HCT116 (cell line): ENCODE results near the gene PLK2. TPM values are rescaled to one million over a fixed set of nuclear protein-coding genes. Genes with fewer than 3 reads are reported as not detected.

ENCODE experiments used
- ATAC-seq: fragments of 200-7000 bp; cut with Tn5 transposase; 2 replicates; pipeline ENCODE4 v1.9.1; 2020; ENCODE audit warnings: mild to moderate bottlenecking, moderate library complexity
- BruUV-seq: library from RNA; stranded (reverse); fragments of 400-500 nt; replicated peaks from 2 replicates; lab custom pipeline; 2021; lab: Mats Ljungman, UMichigan
- CTCF ChIA-PET: fragments of 300-600 bp; sonication (Branson Sonifier 250); formaldehyde crosslinking; loops from one replicate; lab custom pipeline; 2021; ENCODE audit warnings: antibody characterized with exemption; lab: Charles Lee
- POLR2A ChIA-PET: fragments of 300-600, 350-600 bp; sonication (Branson Sonifier 250); formaldehyde crosslinking; loops from one replicate; lab custom pipeline; 2021; ENCODE audit warnings: antibody characterized with exemption; lab: Charles Lee
- RAD21 ChIA-PET, 2 experiments: fragments of 300-600 bp; sonication (Branson Sonifier 250); formaldehyde crosslinking; loops; one replicate each; lab custom pipeline; 2023; ENCODE audit warnings: low total read pairs in 2 of 2; ENCODE audit not compliant: uncharacterized antibody in 2 of 2, unreplicated experiment in 2 of 2, low non-redundant PET in 1 of 2; lab: Charles Lee
- DNase-seq: peaks from one replicate; pipeline ENCODE4 v3.0.0-alpha.2; 2010; ENCODE audit warnings: low read depth, low spot score
- H2AFZ ChIP-seq: fragments of 200-600 bp; shearing (Covaris generic), sonication (generic); 2 replicates; pipeline ENCODE4 v1.6.1; 2017; ENCODE audit warnings: low read depth, mixed run types, mixed read lengths, antibody characterized with exemption, low read length; ENCODE audit not compliant: poor library complexity, severe bottlenecking
- H3K27ac ChIP-seq: 2 replicates; pipeline ENCODE4 v1.5.1; 2012; ENCODE audit warnings: low read depth, low read length
- H3K27me3 ChIP-seq: fragments of 200-600 bp; sonication (generic); 2 replicates; pipeline ENCODE4 v1.6.1; 2016; ENCODE audit warnings: mixed run types, low read length, mixed read lengths; ENCODE audit not compliant: insufficient read depth
- H3K36me3 ChIP-seq, 2 experiments: fragments of 200-500 bp in 1 of 2; fragments of 200-600 bp in 1 of 2; sonication (Bioruptor generic) in 1 of 2; sonication (generic) in 1 of 2; 2 replicates each; pipeline versions ENCODE4 v1.5.1 to v1.6.1; 2014 to 2016; ENCODE audit warnings: low read length in 2 of 2, inconsistent platforms in 1 of 2, mixed read lengths in 1 of 2, mixed run types in 1 of 2; ENCODE audit not compliant: insufficient read depth in 2 of 2, control insufficient read depth in 1 of 2
- H3K4me1 ChIP-seq, 2 experiments: fragments of 200-600 bp in 1 of 2; sonication (generic) in 1 of 2; 2 replicates each; pipeline versions ENCODE4 v1.5.1 to v1.6.1; 2012 to 2017; ENCODE audit warnings: low read length in 2 of 2, inconsistent platforms in 1 of 2, mild to moderate bottlenecking in 1 of 2, mixed read lengths in 1 of 2, mixed run types in 1 of 2, moderate library complexity in 1 of 2; ENCODE audit not compliant: insufficient read depth in 2 of 2, control insufficient read depth in 1 of 2
- H3K4me2 ChIP-seq: fragments of 200-600 bp; sonication (generic); 2 replicates; pipeline ENCODE4 v1.6.1; 2017; ENCODE audit warnings: mixed run types, low read length, mixed read lengths
- H3K4me3 ChIP-seq, 2 experiments: fragments of 200-600 bp in 1 of 2; sonication (generic) in 1 of 2; replicated peaks in 1 of 2; 2 replicates each; pipeline ENCODE4 v1.5.1; 2011 to 2016; ENCODE audit warnings: low read length in 2 of 2, control low read depth in 1 of 2, low read depth in 1 of 2, mild to moderate bottlenecking in 1 of 2, mixed read lengths in 1 of 2, mixed run types in 1 of 2
- H3K79me2 ChIP-seq: fragments of 200-600 bp; sonication (generic); 2 replicates; pipeline ENCODE4 v1.6.1; 2017; ENCODE audit warnings: mild to moderate bottlenecking, mixed run types, low read length, moderate library complexity, mixed read lengths; ENCODE audit not compliant: insufficient read depth
- H3K9ac ChIP-seq: fragments of 200-600 bp; sonication (generic); 2 replicates; pipeline ENCODE4 v1.6.1; 2016; ENCODE audit warnings: low read length, mixed read lengths
- H3K9me2 ChIP-seq: fragments of 200-600 bp; sonication (generic), shearing (Covaris generic); 2 replicates; pipeline ENCODE4 v1.6.1; 2017; ENCODE audit warnings: mixed run types, mild to moderate bottlenecking, moderate library complexity; ENCODE audit not compliant: insufficient read depth
- H3K9me3 ChIP-seq, 2 experiments: fragments of 200-500 bp in 1 of 2; fragments of 200-600 bp in 1 of 2; sonication (Bioruptor generic) in 1 of 2; sonication (generic) in 1 of 2; 2 replicates each; pipeline ENCODE4 v1.6.1; 2014 to 2017; ENCODE audit warnings: low read length in 2 of 2, mixed read lengths in 2 of 2, inconsistent platforms in 1 of 2, low read depth in 1 of 2, mild to moderate bottlenecking in 1 of 2, mixed run types in 1 of 2, moderate library complexity in 1 of 2; ENCODE audit not compliant: control insufficient read depth in 1 of 2, insufficient read depth in 1 of 2
- H4K20me1 ChIP-seq: fragments of 200-600 bp; sonication (generic), shearing (Covaris generic); 2 replicates; pipeline ENCODE4 v1.6.1; 2017; ENCODE audit warnings: mixed run types, mild to moderate bottlenecking, moderate library complexity; ENCODE audit not compliant: insufficient read depth
- EZH2phosphoT487 ChIP-seq: fragments of 200-600 bp; IDR thresholded peaks from 2 replicates; pipeline ENCODE4 v1.6.1; 2018; ENCODE audit warnings: antibody characterized with exemption, borderline replicate concordance
- RAD21 ChIP-seq: IDR thresholded peaks from 2 replicates; pipeline ENCODE4 v1.6.1; 2012; ENCODE audit warnings: low read depth, mild to moderate bottlenecking
- SRF ChIP-seq: IDR thresholded peaks from 2 replicates; pipeline ENCODE4 v1.6.1; 2012; ENCODE audit warnings: low read depth
- intact Hi-C: fragments of 100-400 bp; cut with micrococcal nuclease; formaldehyde crosslinking; loops from 2 replicates; pipeline ENCODE4 v1.10.0; 2022
- total RNA-seq: library from RNA; stranded (reverse); gene quantifications from one replicate; pipeline ENCODE4 v1.2.1, GENCODE V29; 2021; ENCODE audit not compliant: unreplicated experiment
- TF ChIP-seq, protein P1 (sequence below), 3 experiments: fragments of 200-600 bp in 1 of 3; sonication (generic) in 1 of 3; IDR thresholded peaks in 2 of 3; conservative IDR thresholded peaks in 1 of 3; 2 replicates each; pipeline ENCODE4 v1.5.1; 2012 to 2017; ENCODE audit warnings: low read depth in 2 of 3, low read length in 2 of 3, antibody characterized with exemption in 1 of 3, borderline replicate concordance in 1 of 3, control low read depth in 1 of 3, mild to moderate bottlenecking in 1 of 3, mixed read lengths in 1 of 3, mixed run types in 1 of 3, moderate library complexity in 1 of 3; ENCODE audit not compliant: insufficient read depth in 1 of 3

The PLK2 gene
- total RNA-seq, 1 experiment from 2014 or later = 54.6 TPM

- peak overlapping the region; percentile 75 for H2AFZ ChIP-seq
- peaks cover 5 to 9% of the 10 kb centered on the region in 2 experiments; a peak in 3 of 4 replicates for H3K36me3 ChIP-seq
- no peaks in the 10 kb centered on the region for H3K9me3 ChIP-seq
- peaks cover 21% of the 10 kb centered on the region for H3K79me2 ChIP-seq
- H3K4me3 ChIP-seq = no peak overlapping the region
- peak; percentile 61 for DNase-seq
- RAD21 ChIA-PET = interaction anchor here (0.7 to 1.0 kb wide), 2 partner anchors 575 to 964 kb away, joined by 3 to 4 read pairs; no protein-coding TSS in a partner anchor
- intact Hi-C loops = loop anchor here (5.0 kb wide), 2 partner anchors 1080 to 1560 kb away; no protein-coding TSS in a partner anchor
- BruUV-seq = no TSS peak
- H4K20me1 ChIP-seq = peaks cover 5% of the 10 kb centered on the region; the same call in 1 of the 2 replicates
- no peaks in the 10 kb centered on the region for H3K9me2 ChIP-seq
- TF ChIP-seq, protein P1, sequence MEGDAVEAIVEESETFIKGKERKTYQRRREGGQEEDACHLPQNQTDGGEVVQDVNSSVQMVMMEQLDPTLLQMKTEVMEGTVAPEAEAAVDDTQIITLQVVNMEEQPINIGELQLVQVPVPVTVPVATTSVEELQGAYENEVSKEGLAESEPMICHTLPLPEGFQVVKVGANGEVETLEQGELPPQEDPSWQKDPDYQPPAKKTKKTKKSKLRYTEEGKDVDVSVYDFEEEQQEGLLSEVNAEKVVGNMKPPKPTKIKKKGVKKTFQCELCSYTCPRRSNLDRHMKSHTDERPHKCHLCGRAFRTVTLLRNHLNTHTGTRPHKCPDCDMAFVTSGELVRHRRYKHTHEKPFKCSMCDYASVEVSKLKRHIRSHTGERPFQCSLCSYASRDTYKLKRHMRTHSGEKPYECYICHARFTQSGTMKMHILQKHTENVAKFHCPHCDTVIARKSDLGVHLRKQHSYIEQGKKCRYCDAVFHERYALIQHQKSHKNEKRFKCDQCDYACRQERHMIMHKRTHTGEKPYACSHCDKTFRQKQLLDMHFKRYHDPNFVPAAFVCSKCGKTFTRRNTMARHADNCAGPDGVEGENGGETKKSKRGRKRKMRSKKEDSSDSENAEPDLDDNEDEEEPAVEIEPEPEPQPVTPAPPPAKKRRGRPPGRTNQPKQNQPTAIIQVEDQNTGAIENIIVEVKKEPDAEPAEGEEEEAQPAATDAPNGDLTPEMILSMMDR (IDR thresholded peaks at IDR 0.05 in 2 of 3, conservative IDR thresholded peaks at IDR 0.05 in 1 of 3; ENCODE audit: borderline replicate concordance in 1 of 3, insufficient read depth in 1 of 3, low read depth in 2 of 3, low read length in 2 of 3) = peak; percentile 20 to 67 (median 61); a peak in 4 of 6 replicates
- TF ChIP-seq SRF (no peak), EZH2phosphoT487 (no peak), RAD21 (peak; percentile 83)
- TF ChIP-seq, all 23 proteins: peak for 2
- CTCF ChIA-PET = interaction anchor here (0.7 to 4.5 kb wide), 4 partner anchors 683 to 1165 kb away, joined by 4 to 50 read pairs (median 24); no protein-coding TSS in a partner anchor
- peak overlapping the region; percentile 55; the same call in 1 of the 2 replicates for H3K27ac ChIP-seq
- ATAC-seq = no peak
- POLR2A ChIA-PET = interaction anchor here (0.7 kb wide), 1 partner anchor 1006 kb away, joined by 4 read pairs; no protein-coding TSS in a partner anchor
- H3K4me2 ChIP-seq = peak overlapping the region; percentile 49
- no peaks in the 10 kb centered on the region for H3K27me3 ChIP-seq
- H3K9ac ChIP-seq = peak overlapping the region; percentile 5; the same call in 1 of the 2 replicates
- H3K4me1 ChIP-seq = peaks cover 13 to 48% of the 10 kb centered on the region in 2 experiments
These were observed 2.8 kb upstream of the PLK2 start for GRCh38 chr5:58462623-58463230.
